HG02938 (cell line): Measurements from ENCODE around the gene CPHXL2.
A peak's percentile ranks its signal among the peaks of the same experiment; 100 is the strongest.

Experiments used
- ATAC-seq: cut with Tn5 transposase; IDR thresholded peaks from one replicate; pipeline ENCODE4 v1.9.1; 2021; ENCODE audit warnings: mild to moderate bottlenecking, moderate library complexity; ENCODE audit not compliant: unreplicated experiment

CPHXL2 gene

GRCh38 chr16:75676909-75677308 is at the start of gene CPHXL2:
TSS of gene CPHXL2 (minus strand) at chr16:75677009. CDS start at chr16:75676999, 10 bp downstream.
- ATAC-seq, result no peak

GRCh38 chr16:75726390-75726789 is 49.6 kb upstream of the CPHXL2 start, which contains the start of gene CPHXL:
TSS of gene CPHXL (minus strand) at chr16:75726490. CDS start at chr16:75726442, 48 bp downstream.
- no peak for ATAC-seq

GRCh38 chr16:75718452-75718851 is 41.6 kb upstream of the CPHXL2 start:
- ATAC-seq, result no peak

- ATAC-seq, result no peak
Observed at GRCh38 chr16:75714661-75715060, 37.9 kb upstream of the CPHXL2 start.

GRCh38 chr16:75710344-75710743 is 33.5 kb upstream of the CPHXL2 start:
- no peak for ATAC-seq

GRCh38 chr16:75703306-75703705 is 26.5 kb upstream of the CPHXL2 start:
- no peak for ATAC-seq

GRCh38 chr16:75702242-75702641 is 25.4 kb upstream of the CPHXL2 start:
- no peak for ATAC-seq

- ATAC-seq, result no peak
Observed at GRCh38 chr16:75701361-75701760, 24.6 kb upstream of the CPHXL2 start, which contains the start of gene DUXB. TSS of gene DUXB (minus strand) at chr16:75701461. CDS start at chr16:75701418, 43 bp downstream.

- no peak for ATAC-seq
Observed at GRCh38 chr16:75697571-75697970, 20.8 kb upstream of the CPHXL2 start.

GRCh38 chr16:75695708-75696107 is 18.9 kb upstream of the CPHXL2 start:
- ATAC-seq, result no peak

GRCh38 chr16:75687361-75687760 is 10.6 kb upstream of the CPHXL2 start:
- no peak for ATAC-seq

- ATAC-seq, result no peak
Observed at GRCh38 chr16:75682308-75682707, 5.5 kb upstream of the CPHXL2 start.

- no peak for ATAC-seq
Observed at GRCh38 chr16:75679366-75679765, 2.6 kb upstream of the CPHXL2 start.

GRCh38 chr16:75667503-75667902 is 9.3 kb downstream of the CPHXL2 start:
- no peak for ATAC-seq

GRCh38 chr16:75660726-75661302 is 16.0 kb downstream of the CPHXL2 start:
- no peak for ATAC-seq

GRCh38 chr16:75660321-75660720 is 16.5 kb downstream of the CPHXL2 start:
- no peak for ATAC-seq

GRCh38 chr16:75658175-75658574 is 18.6 kb downstream of the CPHXL2 start:
- no peak for ATAC-seq

- ATAC-seq, result no peak
Observed at GRCh38 chr16:75653922-75654321, 22.9 kb downstream of the CPHXL2 start.

GRCh38 chr16:75648265-75649076 is 28.3 kb downstream of the CPHXL2 start:
- ATAC-seq, result peak; percentile 30

GRCh38 chr16:75647492-75648264 is 29.1 kb downstream of the CPHXL2 start, which contains the start of the genes KARS1 and TERF2IP:
TSS of gene KARS1 (minus strand) at chr16:75647665. CDS start at chr16:75647639, 26 bp downstream.
TSS of gene TERF2IP (plus strand) at chr16:75647773. CDS start at chr16:75647883, 110 bp downstream.
- peak; percentile 81 for ATAC-seq

GRCh38 chr16:75647112-75647491 is 29.7 kb downstream of the CPHXL2 start:
- ATAC-seq, result peak; percentile 19
